Astrocyte (in vitro differentiated cells and primary cell): ENCODE results near the gene FTCD. TPM values are rescaled to one million over a fixed set of nuclear protein-coding genes. Genes with fewer than 3 reads are reported as not detected.

Experiments used
- DNase-seq: peaks from one replicate; pipeline ENCODE4 v3.0.0-alpha.2; 2010; ENCODE audit warnings: low read depth
- FAIRE-seq: peaks from 2 replicates; lab custom pipeline; 2011; peaks lifted over from hg19 to GRCh38; lab: Jason Lieb, UNC
- H2AFZ ChIP-seq: 2 replicates; pipeline ENCODE4 v1.6.0; 2012; ENCODE audit warnings: low read depth, low read length, inconsistent platforms
- H3K27ac ChIP-seq: 2 replicates; pipeline ENCODE4 v1.5.1; 2011; ENCODE audit warnings: low read depth, low read length, inconsistent platforms
- H3K27me3 ChIP-seq: 2 replicates; pipeline ENCODE4 v1.6.0; 2011; ENCODE audit warnings: low read length, inconsistent platforms; ENCODE audit not compliant: insufficient read depth
- H3K36me3 ChIP-seq: 2 replicates; pipeline ENCODE4 v1.5.1; 2011; ENCODE audit warnings: low read length, inconsistent platforms; ENCODE audit not compliant: insufficient read depth
- H3K4me1 ChIP-seq: 2 replicates; pipeline ENCODE4 v1.5.1; 2011; ENCODE audit warnings: low read length, inconsistent platforms; ENCODE audit not compliant: insufficient read depth
- H3K4me2 ChIP-seq: 2 replicates; pipeline ENCODE4 v1.6.0; 2012; ENCODE audit warnings: low read length, inconsistent platforms
- H3K4me3 ChIP-seq: 2 replicates; pipeline ENCODE4 v1.5.1; 2011; ENCODE audit warnings: low read depth, mild to moderate bottlenecking, low read length, inconsistent platforms; ENCODE audit not compliant: insufficient read depth
- H3K79me2 ChIP-seq: 2 replicates; pipeline ENCODE4 v1.6.0; 2012; ENCODE audit warnings: mild to moderate bottlenecking, low read length, inconsistent platforms; ENCODE audit not compliant: insufficient read depth
- H3K9ac ChIP-seq: 2 replicates; pipeline ENCODE4 v1.6.0; 2012; ENCODE audit warnings: mild to moderate bottlenecking, low read length, inconsistent platforms
- H3K9me3 ChIP-seq: 2 replicates; pipeline ENCODE4 v1.5.1; 2012; ENCODE audit warnings: low read depth, mild to moderate bottlenecking, low read length, inconsistent platforms; ENCODE audit not compliant: insufficient read depth
- H4K20me1 ChIP-seq: 2 replicates; pipeline ENCODE4 v1.6.0; 2012; ENCODE audit warnings: low read length, inconsistent platforms; ENCODE audit not compliant: insufficient read depth
- H3K27ac Mint-ChIP-seq: one replicate; pipeline ENCODE4 v1.8.0; 2021; ENCODE audit warnings: mild to moderate bottlenecking, mixed read lengths; ENCODE audit not compliant: unreplicated experiment
- H3K27me3 Mint-ChIP-seq: one replicate; pipeline ENCODE4 v1.8.0; 2021; ENCODE audit warnings: low read depth, mixed read lengths; ENCODE audit not compliant: unreplicated experiment
- H3K36me3 Mint-ChIP-seq: one replicate; pipeline ENCODE4 v1.8.0; 2021; ENCODE audit warnings: low read depth, mixed read lengths; ENCODE audit not compliant: unreplicated experiment
- H3K4me1 Mint-ChIP-seq: one replicate; pipeline ENCODE4 v1.8.0; 2021; ENCODE audit warnings: low read depth, mixed read lengths; ENCODE audit not compliant: unreplicated experiment
- H3K4me3 Mint-ChIP-seq: one replicate; pipeline ENCODE4 v1.8.0; 2021; ENCODE audit warnings: mild to moderate bottlenecking, moderate library complexity, mixed read lengths; ENCODE audit not compliant: unreplicated experiment
- H3K9me3 Mint-ChIP-seq: one replicate; pipeline ENCODE4 v1.8.0; 2021; ENCODE audit warnings: mild to moderate bottlenecking, mixed read lengths; ENCODE audit not compliant: unreplicated experiment
- CTCF ChIP-seq: IDR thresholded peaks from 2 replicates; pipeline ENCODE4 v1.5.1; 2011; ENCODE audit warnings: low read depth, mild to moderate bottlenecking, inconsistent platforms, low read length, moderate library complexity; ENCODE audit not compliant: insufficient read depth
- EZH2 ChIP-seq: IDR thresholded peaks from 2 replicates; pipeline ENCODE4 v1.6.1; 2012; ENCODE audit warnings: mild to moderate bottlenecking, low read length, inconsistent platforms; ENCODE audit not compliant: insufficient read depth
- total RNA-seq: library from RNA; stranded (reverse); gene quantifications from 2 replicates; pipeline ENCODE4 v1.2.1, GENCODE V29; 2021

Gene FTCD
- total RNA-seq, 1 donor from 2014 or later, result 1.9 TPM

- FAIRE-seq (no peak), DNase-seq (no peak)
- no peak overlapping the region for H3K4me2 ChIP-seq
- H3K79me2 ChIP-seq, result no peaks in the 10 kb centered on the region
- H3K4me1 ChIP-seq, result no peaks in the 10 kb centered on the region
- H3K27ac Mint-ChIP-seq, result no peak overlapping the region
- H3K27me3 ChIP-seq, result no peaks in the 10 kb centered on the region
- H2AFZ ChIP-seq, result no peak overlapping the region
- H3K9me3 Mint-ChIP-seq, result no peaks in the 10 kb centered on the region
- peaks cover 4% of the 10 kb centered on the region for H3K4me1 Mint-ChIP-seq
- no peaks in the 10 kb centered on the region for H3K9me3 ChIP-seq
- no peak overlapping the region for H3K27ac ChIP-seq
- peak overlapping the region; percentile 82 for H3K4me3 Mint-ChIP-seq
- no peak overlapping the region for H3K4me3 ChIP-seq
- no peaks in the 10 kb centered on the region for H4K20me1 ChIP-seq
- no peak overlapping the region for H3K9ac ChIP-seq
- H3K27me3 Mint-ChIP-seq, result no peaks in the 10 kb centered on the region
- TF ChIP-seq EZH2 (no peak), CTCF (no peak)
- H3K36me3 ChIP-seq, result no peaks in the 10 kb centered on the region
- H3K36me3 Mint-ChIP-seq, result peaks cover 4% of the 10 kb centered on the region
Measured at GRCh38 chr21:46182548-46183336, 27.4 kb upstream of the FTCD start.

GRCh38 chr21:46181953-46182547, 26.7 kb upstream of the FTCD start:
- Histone ChIP-seq H3K36me3 (no peaks in the 10 kb centered on the region), H3K9ac (no peak overlapping the region), H3K4me1 (no peaks in the 10 kb centered on the region), H3K27ac (no peak overlapping the region), H4K20me1 (no peaks in the 10 kb centered on the region), H3K9me3 (no peaks in the 10 kb centered on the region), H3K27me3 (no peaks in the 10 kb centered on the region), H3K4me2 (no peak overlapping the region), H3K4me3 (no peak overlapping the region), H2AFZ (no peak overlapping the region), H3K79me2 (no peaks in the 10 kb centered on the region)
- Mint-ChIP-seq H3K4me3 (no peak overlapping the region), H3K27me3 (no peaks in the 10 kb centered on the region), H3K27ac (no peak overlapping the region), H3K4me1 (peaks cover 2% of the 10 kb centered on the region), H3K9me3 (no peaks in the 10 kb centered on the region), H3K36me3 (peaks cover 4% of the 10 kb centered on the region)
- DNase-seq (no peak), FAIRE-seq (no peak)
- TF ChIP-seq EZH2 (no peak), CTCF (no peak)

GRCh38 chr21:46181436-46181835, 26.1 kb upstream of the FTCD start:
- Mint-ChIP-seq H3K9me3 (no peaks in the 10 kb centered on the region), H3K27ac (no peak overlapping the region), H3K4me1 (peaks cover 2% of the 10 kb centered on the region), H3K4me3 (no peak overlapping the region), H3K27me3 (no peaks in the 10 kb centered on the region), H3K36me3 (peaks cover 4% of the 10 kb centered on the region)
- TF ChIP-seq CTCF, result no peak
- TF ChIP-seq EZH2, result no peak
- no peak overlapping the region for H2AFZ ChIP-seq
- H3K27ac ChIP-seq, result no peak overlapping the region
- no peaks in the 10 kb centered on the region for H3K36me3 ChIP-seq
- H3K27me3 ChIP-seq, result no peaks in the 10 kb centered on the region
- no peak overlapping the region for H3K9ac ChIP-seq
- no peaks in the 10 kb centered on the region for H3K9me3 ChIP-seq
- no peak overlapping the region for H3K4me2 ChIP-seq
- no peak for DNase-seq
- H3K4me3 ChIP-seq, result no peak overlapping the region
- no peaks in the 10 kb centered on the region for H3K4me1 ChIP-seq
- H4K20me1 ChIP-seq, result no peaks in the 10 kb centered on the region
- H3K79me2 ChIP-seq, result no peaks in the 10 kb centered on the region
- FAIRE-seq, result no peak
